ENCODE measurements around the gene PHLDA2. TPM values are rescaled to one million over a fixed set of nuclear protein-coding genes. Genes with fewer than 3 reads are reported as not detected.
A peak's percentile ranks its signal among the peaks of the same experiment; 100 is the strongest.

PHLDA2 gene
- total and polyA plus RNA-seq, 7 donors: 0.49 to 7.3 (median 0.87) TPM

- no peaks in the 10 kb centered on the region for H3K27me3 ChIP-seq (ENCODE audit: insufficient read depth in 3 of 3, low read length in 2 of 3)
- H3K9me3 ChIP-seq: no peaks in the 10 kb centered on the region
- ATAC-seq (no peak), DNase-seq (no peak)
- intact Hi-C loops (cut with DNase I): no loop called here
- no peak for TF ChIP-seq CTCF (IDR thresholded peaks at IDR 0.05)
- 90 to 91% (median 90%) methylated on average over 24 of the region's 24 CpGs for WGBS, 3 donors
- H3K27ac ChIP-seq: no peak overlapping the region
- peaks cover 0 to 37% of the 10 kb centered on the region in 2 donors for H3K36me3 ChIP-seq (ENCODE audit: insufficient read depth in 1 of 2, low read depth in 1 of 2)
- H3K4me1 ChIP-seq: peaks cover 21% of the 10 kb centered on the region
- H3K4me3 ChIP-seq: no peak overlapping the region
These were observed 15.3 kb upstream of the PHLDA2 start for GRCh38 chr11:2944530-2944929.

- no peak overlapping the region for H3K27ac ChIP-seq
- 57 to 67% (median 57%) methylated on average over 12 of the region's 12 CpGs for WGBS, 3 donors
- no peaks in the 10 kb centered on the region for H3K27me3 ChIP-seq (ENCODE audit: insufficient read depth in 3 of 3, low read length in 2 of 3)
- H3K36me3 ChIP-seq (ENCODE audit: insufficient read depth in 1 of 2, low read depth in 1 of 2): peaks cover 0 to 29% of the 10 kb centered on the region in 2 donors
- DNase-seq (peak in 1 of 2 donors; percentile 58), ATAC-seq (no peak)
- H3K4me1 ChIP-seq: peaks cover 21% of the 10 kb centered on the region
- no peaks in the 10 kb centered on the region for H3K9me3 ChIP-seq
- intact Hi-C loops (cut with DNase I): no loop called here
- no peak for TF ChIP-seq CTCF (IDR thresholded peaks at IDR 0.05)
- no peak overlapping the region for H3K4me3 ChIP-seq
These were observed 14.5 kb upstream of the PHLDA2 start for GRCh38 chr11:2943711-2944118.

DNA sequence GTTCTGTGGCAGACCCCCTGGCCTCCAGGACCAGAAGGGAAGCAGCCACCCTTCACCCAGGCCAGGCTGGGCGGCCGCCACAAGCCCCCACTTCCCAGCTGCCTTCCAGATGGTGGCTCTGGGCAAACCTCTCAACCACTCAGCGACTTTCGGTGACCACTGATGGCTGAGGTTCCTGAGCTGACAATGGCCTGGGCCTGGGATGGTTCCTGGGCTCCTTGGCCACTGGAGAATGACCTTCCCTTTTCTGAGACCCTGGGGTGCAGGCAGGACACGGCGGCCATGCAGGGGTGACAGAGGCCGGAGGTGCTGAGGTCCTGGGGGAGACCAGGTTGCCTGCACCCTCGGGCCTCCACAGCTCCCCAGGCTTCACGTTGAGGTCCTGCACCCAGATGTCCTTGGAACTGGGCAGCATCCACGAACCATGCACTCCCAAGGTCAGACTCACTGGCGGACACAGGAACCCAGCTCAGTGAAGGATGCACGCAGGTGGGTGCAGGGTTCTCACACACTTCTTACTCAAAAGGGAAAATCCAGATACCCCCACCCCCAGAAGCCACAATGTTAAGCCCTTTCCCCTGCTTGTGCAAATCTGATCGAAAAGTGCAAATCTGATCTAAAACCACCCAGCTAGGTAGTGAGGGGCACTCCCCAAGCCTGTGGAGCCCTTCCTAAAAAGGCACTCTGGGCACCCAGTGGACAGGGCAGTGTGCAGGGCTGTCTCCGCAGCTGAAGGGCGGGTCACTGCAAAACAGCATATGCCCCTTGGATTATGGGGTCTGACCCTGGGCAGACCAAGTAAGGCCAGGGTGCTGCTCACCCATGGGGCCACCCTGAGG lies 13.9 kb upstream of the PHLDA2 start:
- Histone ChIP-seq H3K27me3 (ENCODE audit: insufficient read depth in 3 of 3, low read length in 2 of 3) (no peaks in the 10 kb centered on the region), H3K27ac (no peak overlapping the region), H3K4me1 (peaks cover 21% of the 10 kb centered on the region), H3K9me3 (no peaks in the 10 kb centered on the region), H3K36me3 (ENCODE audit: insufficient read depth in 1 of 2, low read depth in 1 of 2) (peaks cover 0 to 23% of the 10 kb centered on the region in 2 donors), H3K4me3 (no peak overlapping the region)
- WGBS, 3 donors: 85 to 87% (median 86%) methylated on average over 13 to 15 of the region's 15 CpGs
- DNase-seq (no peak), ATAC-seq (no peak)
- TF ChIP-seq CTCF (IDR thresholded peaks at IDR 0.05): no peak
- intact Hi-C loops (cut with DNase I): no loop called here

DNA sequence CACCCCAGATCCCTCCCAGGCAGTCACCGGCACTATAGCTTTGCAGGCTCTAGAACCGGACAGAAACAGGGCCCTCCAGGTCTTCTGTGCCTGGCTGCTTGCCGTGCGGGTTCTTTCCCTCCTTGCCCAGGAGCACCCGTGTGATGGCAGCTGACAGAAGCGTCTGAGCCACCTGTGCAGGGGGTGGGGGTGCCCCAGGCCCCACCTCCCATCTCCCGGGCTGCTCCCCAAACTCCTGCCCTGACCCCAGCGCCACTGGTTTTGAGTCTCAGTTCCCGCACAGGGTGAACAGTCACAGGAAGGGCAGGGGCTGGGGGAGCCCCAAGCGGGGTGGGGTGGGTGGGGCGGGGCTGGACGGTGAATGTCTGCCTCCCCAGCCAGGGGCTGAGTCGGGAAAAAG lies 13.2 kb upstream of the PHLDA2 start:
- 62 to 76% (median 67%) methylated on average over 13 of the region's 13 CpGs for WGBS, 3 donors

More for the DNA sequence above, 13.2 kb upstream of the PHLDA2 start:
- intact Hi-C loops (cut with DNase I): no loop called here
- DNase-seq (no peak), ATAC-seq (no peak)
- Histone ChIP-seq H3K27ac (no peak overlapping the region), H3K9me3 (no peaks in the 10 kb centered on the region), H3K4me3 (no peak overlapping the region), H3K27me3 (ENCODE audit: insufficient read depth in 3 of 3, low read length in 2 of 3) (no peaks in the 10 kb centered on the region), H3K36me3 (ENCODE audit: insufficient read depth in 1 of 2, low read depth in 1 of 2) (peaks cover 0 to 17% of the 10 kb centered on the region in 2 donors), H3K4me1 (peaks cover 21% of the 10 kb centered on the region)
- no peak for TF ChIP-seq CTCF (IDR thresholded peaks at IDR 0.05)
